Astrocyte of the cerebellum (primary cell): ENCODE results near the gene CCNQ.

Source experiments
- DNase-seq: peaks from one replicate; pipeline ENCODE4 v3.0.0-alpha.2; 2011; ENCODE audit warnings: low read depth
- H3K4me3 ChIP-seq: 2 replicates; pipeline ENCODE4 v1.5.1; 2011; ENCODE audit warnings: mild to moderate bottlenecking, low read depth, low read length, moderate library complexity
- in situ Hi-C: cut with HindIII; loops from 2 replicates; pipeline ENCODE4 v1.10.0; 2017; ENCODE audit warnings: low sequenced_read_pairs
- TF ChIP-seq, protein P1 (sequence below): IDR thresholded peaks from 2 replicates; pipeline ENCODE4 v1.5.1; 2012; ENCODE audit warnings: low read length, low read depth, moderate library complexity, mild to moderate bottlenecking; ENCODE audit errors: missing control alignments

CCNQ gene

DNA sequence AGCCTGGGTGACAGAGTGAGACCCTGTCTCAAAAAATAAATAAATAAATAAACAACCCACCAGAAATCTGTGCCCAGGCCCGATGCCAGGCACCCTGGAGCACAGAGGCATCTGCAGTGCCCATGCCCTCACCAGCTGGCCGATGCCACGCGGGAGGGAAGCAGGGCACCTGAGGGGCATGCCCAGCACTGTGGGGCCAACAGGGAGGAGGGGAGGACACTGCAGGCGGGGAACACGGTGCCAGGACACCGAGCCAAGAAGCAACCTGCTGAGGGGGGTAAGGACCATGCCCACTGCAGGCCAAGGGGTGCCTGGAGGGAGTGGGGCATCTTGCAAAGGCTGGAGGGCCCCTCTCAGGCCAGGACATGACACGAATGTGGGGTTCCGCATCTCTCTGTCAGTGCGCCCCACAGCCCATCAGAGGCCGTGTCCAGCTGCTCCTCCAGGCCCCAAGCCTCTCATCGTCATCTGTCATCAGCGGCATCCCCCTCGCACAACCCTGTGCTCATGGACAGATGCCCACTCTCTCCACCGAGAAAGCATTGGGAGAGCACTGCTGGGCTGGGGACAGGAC, 34.8 kb upstream of the CCNQ start:
- TF ChIP-seq, protein P1, sequence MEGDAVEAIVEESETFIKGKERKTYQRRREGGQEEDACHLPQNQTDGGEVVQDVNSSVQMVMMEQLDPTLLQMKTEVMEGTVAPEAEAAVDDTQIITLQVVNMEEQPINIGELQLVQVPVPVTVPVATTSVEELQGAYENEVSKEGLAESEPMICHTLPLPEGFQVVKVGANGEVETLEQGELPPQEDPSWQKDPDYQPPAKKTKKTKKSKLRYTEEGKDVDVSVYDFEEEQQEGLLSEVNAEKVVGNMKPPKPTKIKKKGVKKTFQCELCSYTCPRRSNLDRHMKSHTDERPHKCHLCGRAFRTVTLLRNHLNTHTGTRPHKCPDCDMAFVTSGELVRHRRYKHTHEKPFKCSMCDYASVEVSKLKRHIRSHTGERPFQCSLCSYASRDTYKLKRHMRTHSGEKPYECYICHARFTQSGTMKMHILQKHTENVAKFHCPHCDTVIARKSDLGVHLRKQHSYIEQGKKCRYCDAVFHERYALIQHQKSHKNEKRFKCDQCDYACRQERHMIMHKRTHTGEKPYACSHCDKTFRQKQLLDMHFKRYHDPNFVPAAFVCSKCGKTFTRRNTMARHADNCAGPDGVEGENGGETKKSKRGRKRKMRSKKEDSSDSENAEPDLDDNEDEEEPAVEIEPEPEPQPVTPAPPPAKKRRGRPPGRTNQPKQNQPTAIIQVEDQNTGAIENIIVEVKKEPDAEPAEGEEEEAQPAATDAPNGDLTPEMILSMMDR, result no peak
- in situ Hi-C loops, result no loop called here
- H3K4me3 ChIP-seq, result no peak overlapping the region
- no peak for DNase-seq

DNA sequence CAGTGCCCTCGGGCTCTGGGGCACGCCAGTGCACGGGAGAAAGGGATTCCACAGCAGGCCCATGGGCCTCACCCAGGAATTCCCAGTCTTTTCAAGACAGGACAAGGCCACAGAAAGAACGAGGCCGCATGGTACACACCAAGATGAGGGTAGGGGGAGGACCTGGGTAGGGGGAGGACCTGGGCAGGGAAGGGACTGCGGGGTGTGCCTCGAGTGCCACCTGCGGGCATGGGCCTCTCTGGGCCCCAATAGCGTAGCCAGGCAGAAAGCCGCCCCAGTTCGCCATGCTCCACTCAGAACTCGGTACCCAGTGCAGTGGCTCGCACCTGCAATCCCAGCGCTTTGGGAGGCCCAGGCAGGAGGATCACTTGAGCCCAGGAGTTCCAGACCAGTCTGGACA, 34.1 kb upstream of the CCNQ start:
- TF ChIP-seq, protein P1, result no peak
- in situ Hi-C loops, result no loop called here
- DNase-seq, result no peak

DNA sequence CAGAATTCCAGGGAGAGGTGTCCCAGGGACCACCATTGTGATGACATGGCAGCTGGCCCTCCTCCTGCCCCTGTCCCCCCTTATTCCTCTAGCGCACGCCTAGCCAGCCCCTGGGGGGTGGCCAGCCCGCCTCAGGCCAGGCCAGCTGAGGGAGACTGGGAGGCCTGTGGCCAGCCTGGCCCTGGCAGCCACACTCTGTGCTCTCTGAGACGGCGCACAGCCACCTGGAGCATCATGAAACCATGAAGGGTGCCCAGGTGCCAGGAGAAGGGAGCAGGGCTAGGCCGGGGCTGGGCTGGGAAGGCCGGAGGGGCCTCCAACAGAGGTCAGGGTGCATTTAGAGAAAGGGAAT, 33.6 kb upstream of the CCNQ start:
- DNase-seq, result no peak
- H3K4me3 ChIP-seq, result no peak overlapping the region
- TF ChIP-seq, protein P1, result no peak
- in situ Hi-C loops, result no loop called here

More for the DNA sequence above, 34.1 kb upstream of the CCNQ start:
- no peak overlapping the region for H3K4me3 ChIP-seq

DNA sequence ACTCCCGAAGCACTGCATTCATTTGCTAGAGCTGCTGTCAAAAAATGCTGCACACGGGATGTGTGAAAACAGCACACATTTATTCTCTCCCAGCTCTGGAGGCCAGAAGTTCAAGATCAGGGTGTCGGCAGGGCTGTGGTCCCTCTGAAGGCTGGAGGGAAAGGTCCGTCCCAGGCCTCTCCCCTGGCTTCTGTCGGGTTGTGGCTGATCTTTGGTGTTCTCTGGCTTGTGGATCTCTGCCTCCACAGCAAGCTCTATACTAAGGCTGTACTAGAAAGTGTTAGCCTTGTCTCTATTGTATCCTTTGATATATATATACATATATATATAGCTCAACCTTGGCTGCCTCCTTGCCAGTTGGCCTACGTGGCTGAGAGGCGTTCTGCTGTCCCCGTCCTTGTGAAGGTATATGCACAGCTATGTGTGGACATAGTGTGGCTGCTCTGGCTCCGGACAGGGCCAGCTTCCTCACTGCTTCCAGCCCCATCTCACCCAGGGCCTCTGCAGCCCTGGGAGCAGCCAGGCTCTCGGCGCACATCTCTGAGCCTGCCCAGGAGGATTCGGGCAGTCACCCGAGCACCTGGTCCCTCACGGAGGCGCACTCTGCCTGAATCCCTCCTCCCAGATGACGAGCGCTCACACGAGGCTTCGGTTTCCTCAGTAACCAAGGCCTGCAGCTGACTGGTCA, 33.1 kb upstream of the CCNQ start:
- no peak overlapping the region for H3K4me3 ChIP-seq
- in situ Hi-C loops, result no loop called here
- no peak for DNase-seq
- TF ChIP-seq, protein P1, result no peak

DNA sequence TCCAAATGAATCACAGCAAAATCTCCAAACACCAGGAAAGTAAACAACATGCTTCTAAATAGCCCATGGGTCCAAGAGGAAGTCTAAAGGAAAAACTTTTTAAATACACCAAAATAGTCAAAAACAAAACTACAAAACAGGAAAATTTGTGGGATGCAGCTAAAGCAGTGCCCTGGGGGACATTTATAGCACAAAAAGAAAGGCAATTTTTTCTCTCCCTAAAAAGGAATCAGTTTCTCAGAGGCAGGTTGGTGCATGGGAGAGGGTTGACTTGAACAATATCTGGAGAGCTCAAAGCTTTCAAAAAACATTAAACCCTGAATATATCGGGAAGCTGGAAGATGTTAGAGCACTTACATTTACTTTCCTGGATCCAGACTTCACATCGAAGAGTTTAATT, 32.4 kb upstream of the CCNQ start:
- no peak overlapping the region for H3K4me3 ChIP-seq
- in situ Hi-C loops, result no loop called here
- TF ChIP-seq, protein P1, result no peak
- DNase-seq, result no peak

DNA sequence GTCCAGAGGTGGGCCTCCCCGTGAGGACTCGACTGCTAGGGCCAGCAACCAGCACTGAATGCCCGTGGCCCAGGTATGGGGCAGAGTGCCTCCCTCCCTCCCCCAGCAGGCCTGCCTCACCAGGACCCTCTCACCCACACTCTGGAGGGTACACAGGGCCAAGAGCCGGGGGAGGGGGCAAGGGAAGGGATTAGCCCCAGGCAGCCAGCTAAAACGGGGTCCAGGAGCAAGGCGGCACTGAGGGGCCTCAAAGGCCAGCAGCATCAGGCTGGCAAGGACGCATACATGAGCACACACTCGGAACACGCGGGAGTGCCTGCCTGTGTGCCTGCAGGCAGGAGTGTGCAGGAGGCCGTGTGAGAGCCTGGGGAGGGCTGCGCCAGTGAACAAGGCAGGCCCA, 29.7 kb upstream of the CCNQ start:
- TF ChIP-seq, protein P1, result no peak
- in situ Hi-C loops, result no loop called here
- no peak for DNase-seq

More for the DNA sequence above, 29.7 kb upstream of the CCNQ start:
- no peak overlapping the region for H3K4me3 ChIP-seq
